Panc1 (cell line): Measurements from ENCODE around the gene RNF128. TPM values are rescaled to one million over a fixed set of nuclear protein-coding genes. Genes with fewer than 3 reads are reported as not detected.

Source experiments
- ATAC-seq: fragments of 200-7000 bp; cut with Tn5 transposase; 2 replicates; pipeline ENCODE4 v1.9.1; 2020; ENCODE audit warnings: mild to moderate bottlenecking, moderate library complexity
- BruUV-seq: library from RNA; stranded (reverse); fragments of 400-500 nt; replicated peaks from 2 replicates; lab custom pipeline; 2021; lab: Mats Ljungman, UMichigan
- CTCF ChIA-PET: fragments of 300-600 bp; sonication (Branson Sonifier 250); formaldehyde crosslinking; loops from one replicate; lab custom pipeline; 2022; ENCODE audit warnings: antibody characterized with exemption; lab: Charles Lee
- POLR2A ChIA-PET: fragments of 300-600 bp; sonication (Branson Sonifier 250); formaldehyde crosslinking; loops from one replicate; lab custom pipeline; 2022; ENCODE audit warnings: antibody characterized with exemption; lab: Charles Lee
- DNase-seq: peaks from one replicate; pipeline ENCODE4 v3.0.0-alpha.2; 2010; ENCODE audit warnings: low read depth, low spot score
- H3K27ac ChIP-seq: 2 replicates; pipeline ENCODE4 v1.5.1; 2011; ENCODE audit warnings: mild to moderate bottlenecking, low read length, inconsistent platforms
- H3K27me3 ChIP-seq: fragments of 200-500 bp; sonication (Bioruptor generic); 2 replicates; pipeline ENCODE4 v1.6.0; 2014; ENCODE audit warnings: low read length, inconsistent platforms; ENCODE audit not compliant: control insufficient read depth, insufficient read depth
- H3K36me3 ChIP-seq: fragments of 200-500 bp; sonication (Bioruptor generic); 2 replicates; pipeline ENCODE4 v1.5.1; 2014; ENCODE audit warnings: inconsistent platforms, mild to moderate bottlenecking, low read length, moderate library complexity; ENCODE audit not compliant: control insufficient read depth, insufficient read depth
- H3K4me1 ChIP-seq: 2 replicates; pipeline ENCODE4 v1.5.1; 2011; ENCODE audit warnings: inconsistent platforms, mild to moderate bottlenecking, low read length, moderate library complexity; ENCODE audit not compliant: control insufficient read depth, insufficient read depth
- H3K4me3 ChIP-seq, 2 experiments: 2 replicates each; pipeline ENCODE4 v1.5.1; 2011 to 2012; ENCODE audit warnings: low read depth in 2 of 2, low read length in 2 of 2, mild to moderate bottlenecking in 2 of 2, inconsistent platforms in 1 of 2, moderate library complexity in 1 of 2
- H3K9me3 ChIP-seq: fragments of 200-500 bp; sonication (Bioruptor generic); 2 replicates; pipeline ENCODE4 v1.5.1; 2014; ENCODE audit warnings: low read depth, mild to moderate bottlenecking, inconsistent platforms, low read length, moderate library complexity; ENCODE audit not compliant: control insufficient read depth, insufficient read depth
- CTCF ChIP-seq: fragments of 450-650 bp; IDR thresholded peaks from 2 replicates; pipeline ENCODE4 v1.5.1; 2017; ENCODE audit warnings: mild to moderate bottlenecking
- POLR2AphosphoS5 ChIP-seq: IDR thresholded peaks from 2 replicates; pipeline ENCODE4 v1.6.1; 2012; ENCODE audit warnings: mild to moderate bottlenecking, low read depth, low read length, moderate library complexity
- REST ChIP-seq, 2 experiments: IDR thresholded peaks; 2 replicates each; pipeline ENCODE4 v1.6.1; 2011 to 2012; ENCODE audit warnings: low read depth in 2 of 2, control low read depth in 1 of 2, low read length in 1 of 2, mild to moderate bottlenecking in 1 of 2, moderate library complexity in 1 of 2; ENCODE audit not compliant: insufficient read depth in 1 of 2
- SIN3A ChIP-seq: IDR thresholded peaks from 2 replicates; pipeline ENCODE4 v1.6.1; 2012; ENCODE audit warnings: low read depth, mild to moderate bottlenecking, low read length, moderate library complexity, borderline replicate concordance; ENCODE audit not compliant: insufficient read depth
- TCF7L2 ChIP-seq: IDR thresholded peaks from 2 replicates; pipeline ENCODE4 v1.6.1; 2011; ENCODE audit warnings: mild to moderate bottlenecking, low read depth, low read length, inconsistent platforms
- in situ Hi-C: cut with HindIII; loops from 2 replicates; pipeline ENCODE4 v1.10.0; 2016; ENCODE audit warnings: low sequenced_read_pairs, low pct_unique_long_range_greater_than_20kb
- intact Hi-C: fragments of 100-400 bp; cut with micrococcal nuclease; formaldehyde crosslinking; loops from one replicate; pipeline ENCODE4 v1.10.0; 2022; ENCODE audit not compliant: unreplicated experiment
- total RNA-seq: library from RNA; stranded (reverse); gene quantifications from one replicate; pipeline ENCODE4 v1.2.1, GENCODE V29; 2021; ENCODE audit not compliant: unreplicated experiment

The RNF128 gene
- total RNA-seq, 1 experiment from 2014 or later = 5.0 TPM

- CTCF ChIA-PET = no interaction called here
- ATAC-seq = no peak
These were observed 15.7 kb upstream of the RNF128 start for GRCh38 chrX:106710771-106711170.

GRCh38 chrX:106711375-106711774, 15.1 kb upstream of the RNF128 start:
- H3K4me3 ChIP-seq = no peak overlapping the region
- no peak overlapping the region for H3K27ac ChIP-seq
- no peaks in the 10 kb centered on the region for H3K36me3 ChIP-seq
- ATAC-seq = no peak
- BruUV-seq = no TSS peak
- ChIA-PET CTCF (no interaction called here), POLR2A (no interaction called here)
- H3K4me1 ChIP-seq = no peaks in the 10 kb centered on the region
- no peak for DNase-seq
- H3K27me3 ChIP-seq = no peaks in the 10 kb centered on the region
- in situ Hi-C loops (no loop called here), intact Hi-C loops (no loop called here)
- TF ChIP-seq POLR2AphosphoS5 (no peak), TCF7L2 (no peak), REST (IDR thresholded peaks at IDR 0.05; ENCODE audit: insufficient read depth in 1 of 2, low read depth in 2 of 2, low read length in 1 of 2) (no peak)
- H3K9me3 ChIP-seq = no peaks in the 10 kb centered on the region

More at GRCh38 chrX:106710771-106711170, 15.7 kb upstream of the RNF128 start:
- no peaks in the 10 kb centered on the region for H3K27me3 ChIP-seq
- H3K27ac ChIP-seq = no peak overlapping the region
- in situ Hi-C loops (no loop called here), intact Hi-C loops (no loop called here)
- DNase-seq = no peak
- TF ChIP-seq SIN3A = no peak
- no peak for TF ChIP-seq TCF7L2
- TF ChIP-seq CTCF = no peak
- TF ChIP-seq REST (IDR thresholded peaks at IDR 0.05; ENCODE audit: insufficient read depth in 1 of 2, low read depth in 2 of 2, low read length in 1 of 2) = no peak
- TF ChIP-seq POLR2AphosphoS5 = no peak
- H3K4me3 ChIP-seq = no peak overlapping the region
- H3K36me3 ChIP-seq = no peaks in the 10 kb centered on the region
- H3K4me1 ChIP-seq = no peaks in the 10 kb centered on the region
- POLR2A ChIA-PET = no interaction called here
- no TSS peak for BruUV-seq
- H3K9me3 ChIP-seq = no peaks in the 10 kb centered on the region
